PFSK-1 (cell line): ENCODE data around the gene KPNA2.
A peak's percentile ranks its signal among the peaks of the same experiment; 100 is the strongest.

Experiments used
- SIN3A ChIP-seq: IDR thresholded peaks from 2 replicates; pipeline ENCODE4 v1.6.1; 2012; ENCODE audit warnings: mild to moderate bottlenecking, low read length, moderate library complexity, borderline replicate concordance; ENCODE audit not compliant: insufficient read depth
- TAF1 ChIP-seq: IDR thresholded peaks from 2 replicates; pipeline ENCODE4 v1.6.1; 2012; ENCODE audit warnings: low read length, control low read depth, borderline replicate concordance; ENCODE audit not compliant: insufficient read depth
- TF ChIP-seq, protein P1 (sequence below), 2 experiments: IDR thresholded peaks; 2 replicates each; pipeline versions ENCODE4 v1.6.1 to v1.8.0; 2011 to 2012; ENCODE audit warnings: low read depth in 2 of 2, low read length in 2 of 2, control low read depth in 1 of 2, inconsistent platforms in 1 of 2, mild to moderate bottlenecking in 1 of 2, moderate library complexity in 1 of 2; ENCODE audit not compliant: insufficient read depth in 1 of 2

DNA sequence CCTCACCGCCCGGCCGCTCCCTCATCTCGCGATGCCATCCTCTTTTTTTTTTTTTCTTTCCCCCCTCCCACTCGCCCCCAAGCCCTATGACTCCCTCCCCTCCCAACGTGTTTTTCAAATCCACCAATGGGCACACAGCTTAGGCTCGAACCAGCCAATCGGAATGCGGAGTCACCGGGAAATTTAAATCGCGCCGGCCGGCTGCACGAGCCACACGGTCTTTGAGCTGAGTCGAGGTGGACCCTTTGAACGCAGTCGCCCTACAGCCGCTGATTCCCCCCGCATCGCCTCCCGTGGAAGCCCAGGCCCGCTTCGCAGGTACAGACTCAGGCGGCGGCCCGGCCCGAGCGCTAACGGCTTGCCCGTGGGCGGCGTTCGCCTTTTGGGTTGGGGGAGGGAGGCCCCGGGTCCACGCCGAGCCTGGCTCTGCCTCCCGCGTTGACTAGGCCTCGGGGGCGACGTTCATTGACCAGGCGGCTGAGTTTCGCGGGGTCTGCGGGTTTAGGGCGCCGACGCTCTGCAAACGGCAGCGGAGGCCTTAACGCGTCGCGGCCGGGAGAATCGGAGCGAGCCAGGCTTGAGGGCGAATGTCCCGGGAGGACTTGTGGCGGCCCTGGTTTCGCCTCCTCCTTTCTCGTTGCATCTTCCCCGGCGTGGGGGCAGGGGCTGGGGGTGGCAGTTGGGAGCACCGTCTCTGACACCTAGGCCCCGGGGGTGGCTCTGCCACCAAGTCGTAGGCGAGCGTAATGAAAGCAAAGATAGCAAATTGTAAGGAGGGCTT, at the start of gene KPNA2:
- TF ChIP-seq TAF1, result peak; percentile 76
- TF ChIP-seq, protein P1, sequence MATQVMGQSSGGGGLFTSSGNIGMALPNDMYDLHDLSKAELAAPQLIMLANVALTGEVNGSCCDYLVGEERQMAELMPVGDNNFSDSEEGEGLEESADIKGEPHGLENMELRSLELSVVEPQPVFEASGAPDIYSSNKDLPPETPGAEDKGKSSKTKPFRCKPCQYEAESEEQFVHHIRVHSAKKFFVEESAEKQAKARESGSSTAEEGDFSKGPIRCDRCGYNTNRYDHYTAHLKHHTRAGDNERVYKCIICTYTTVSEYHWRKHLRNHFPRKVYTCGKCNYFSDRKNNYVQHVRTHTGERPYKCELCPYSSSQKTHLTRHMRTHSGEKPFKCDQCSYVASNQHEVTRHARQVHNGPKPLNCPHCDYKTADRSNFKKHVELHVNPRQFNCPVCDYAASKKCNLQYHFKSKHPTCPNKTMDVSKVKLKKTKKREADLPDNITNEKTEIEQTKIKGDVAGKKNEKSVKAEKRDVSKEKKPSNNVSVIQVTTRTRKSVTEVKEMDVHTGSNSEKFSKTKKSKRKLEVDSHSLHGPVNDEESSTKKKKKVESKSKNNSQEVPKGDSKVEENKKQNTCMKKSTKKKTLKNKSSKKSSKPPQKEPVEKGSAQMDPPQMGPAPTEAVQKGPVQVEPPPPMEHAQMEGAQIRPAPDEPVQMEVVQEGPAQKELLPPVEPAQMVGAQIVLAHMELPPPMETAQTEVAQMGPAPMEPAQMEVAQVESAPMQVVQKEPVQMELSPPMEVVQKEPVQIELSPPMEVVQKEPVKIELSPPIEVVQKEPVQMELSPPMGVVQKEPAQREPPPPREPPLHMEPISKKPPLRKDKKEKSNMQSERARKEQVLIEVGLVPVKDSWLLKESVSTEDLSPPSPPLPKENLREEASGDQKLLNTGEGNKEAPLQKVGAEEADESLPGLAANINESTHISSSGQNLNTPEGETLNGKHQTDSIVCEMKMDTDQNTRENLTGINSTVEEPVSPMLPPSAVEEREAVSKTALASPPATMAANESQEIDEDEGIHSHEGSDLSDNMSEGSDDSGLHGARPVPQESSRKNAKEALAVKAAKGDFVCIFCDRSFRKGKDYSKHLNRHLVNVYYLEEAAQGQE (IDR thresholded peaks at IDR 0.05; ENCODE audit: insufficient read depth in 1 of 2, low read depth in 2 of 2, low read length in 2 of 2), result 0 out of 4 replicates have a peak, but pooled peaks of 1 of the 2 experiments have one; percentile 16
- no peak for TF ChIP-seq SIN3A
